GM21423 (cell line): Measurements from ENCODE around the gene PPP1R18.
"Not testable (repeated sequence)": the region's sequence is repeated elsewhere in the genome, so short reads cannot be mapped to it uniquely, and the experiment has no call there.

ENCODE experiments used
- ATAC-seq: cut with Tn5 transposase; IDR thresholded peaks from one replicate; pipeline ENCODE4 v1.9.1; 2021; ENCODE audit warnings: mild to moderate bottlenecking, moderate library complexity; ENCODE audit not compliant: unreplicated experiment

Gene PPP1R18

GRCh38 chr6:30686009-30686907, at the start of gene PPP1R18:
Gene PPP1R18 (minus strand): TSS chr6:30686645. CDS start chr6:30686018, 627 bp downstream.
- ATAC-seq: no peak

DNA sequence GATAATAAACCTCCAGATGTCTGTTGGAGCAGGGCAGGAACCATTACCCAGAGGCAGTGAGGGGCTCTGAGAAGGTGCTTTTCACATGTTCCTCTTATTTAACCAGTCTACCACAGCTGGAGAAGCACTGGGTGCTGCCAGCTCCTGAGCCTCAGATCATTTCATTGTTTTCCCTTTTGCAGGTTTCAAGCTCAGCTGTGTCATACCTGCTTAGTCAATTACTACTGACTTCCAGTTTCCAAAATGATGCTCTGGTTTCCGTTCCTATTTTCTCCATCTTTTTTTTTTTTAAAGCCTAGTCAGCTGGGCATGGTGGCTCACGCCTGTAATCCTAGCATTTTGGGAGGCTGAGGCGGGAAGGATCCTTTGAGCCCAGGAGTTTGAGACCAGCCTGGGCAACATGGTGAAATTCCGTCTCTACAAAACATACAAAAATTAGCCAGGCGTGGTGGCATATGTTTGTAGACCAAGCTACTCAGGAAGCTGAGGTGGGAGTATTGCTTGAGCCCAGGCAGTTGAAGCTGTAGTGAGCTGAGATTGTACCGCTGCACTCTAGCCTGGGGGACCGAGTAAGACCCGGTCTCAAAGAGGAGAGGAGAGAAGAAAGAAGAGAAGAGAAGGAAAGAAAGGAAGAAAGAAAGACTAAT, 49.3 kb upstream of the PPP1R18 start:
- no peak for ATAC-seq

- no peak for ATAC-seq
Observed at GRCh38 chr6:30732237-30732943, 45.9 kb upstream of the PPP1R18 start.

DNA sequence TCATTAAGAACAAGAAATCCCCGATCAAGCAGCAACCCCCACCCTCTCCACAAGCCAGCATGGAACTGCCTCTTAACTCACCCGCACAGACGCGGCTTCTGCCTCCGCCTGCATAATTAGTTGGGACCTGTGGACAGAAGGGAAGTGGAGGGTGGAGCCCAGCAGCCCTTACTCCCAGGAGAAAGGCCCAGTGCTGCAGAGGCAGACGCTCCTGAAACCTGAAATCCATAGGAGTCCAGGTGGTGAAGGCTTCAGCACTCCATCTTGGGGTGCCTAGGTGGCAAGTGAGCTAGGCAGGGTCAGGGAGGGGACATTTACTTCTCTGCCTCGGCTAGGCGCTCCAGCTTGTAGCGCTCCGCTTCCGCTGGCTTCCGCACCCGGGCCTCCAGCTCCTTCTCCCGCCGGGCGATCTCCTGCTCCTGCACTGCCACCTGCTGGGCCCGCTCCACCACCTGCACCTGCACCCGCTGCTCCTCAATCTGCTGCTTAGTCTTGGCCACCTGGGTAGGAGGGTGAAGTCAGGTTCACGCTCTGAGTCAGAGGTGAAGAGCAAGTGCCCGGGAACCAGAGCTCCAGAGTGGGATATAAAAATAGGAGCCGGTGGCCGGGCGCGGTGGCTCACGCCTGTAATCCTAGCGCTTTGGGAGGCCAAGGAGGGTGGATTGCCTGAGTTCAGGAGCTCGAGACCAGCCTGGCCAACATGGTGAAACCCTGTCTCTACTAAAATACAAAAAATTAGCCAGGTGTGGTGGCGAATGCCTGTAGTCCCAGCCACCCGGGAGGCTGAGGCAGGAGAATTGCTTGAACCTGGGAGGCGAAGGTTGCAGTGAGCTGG, 44.4 kb upstream of the PPP1R18 start:
- peak; percentile 53 for ATAC-seq

GRCh38 chr6:30727920-30728553, 41.6 kb upstream of the PPP1R18 start:
- ATAC-seq: no peak

- no peak for ATAC-seq
Observed at GRCh38 chr6:30726506-30727413, 40.3 kb upstream of the PPP1R18 start.

DNA sequence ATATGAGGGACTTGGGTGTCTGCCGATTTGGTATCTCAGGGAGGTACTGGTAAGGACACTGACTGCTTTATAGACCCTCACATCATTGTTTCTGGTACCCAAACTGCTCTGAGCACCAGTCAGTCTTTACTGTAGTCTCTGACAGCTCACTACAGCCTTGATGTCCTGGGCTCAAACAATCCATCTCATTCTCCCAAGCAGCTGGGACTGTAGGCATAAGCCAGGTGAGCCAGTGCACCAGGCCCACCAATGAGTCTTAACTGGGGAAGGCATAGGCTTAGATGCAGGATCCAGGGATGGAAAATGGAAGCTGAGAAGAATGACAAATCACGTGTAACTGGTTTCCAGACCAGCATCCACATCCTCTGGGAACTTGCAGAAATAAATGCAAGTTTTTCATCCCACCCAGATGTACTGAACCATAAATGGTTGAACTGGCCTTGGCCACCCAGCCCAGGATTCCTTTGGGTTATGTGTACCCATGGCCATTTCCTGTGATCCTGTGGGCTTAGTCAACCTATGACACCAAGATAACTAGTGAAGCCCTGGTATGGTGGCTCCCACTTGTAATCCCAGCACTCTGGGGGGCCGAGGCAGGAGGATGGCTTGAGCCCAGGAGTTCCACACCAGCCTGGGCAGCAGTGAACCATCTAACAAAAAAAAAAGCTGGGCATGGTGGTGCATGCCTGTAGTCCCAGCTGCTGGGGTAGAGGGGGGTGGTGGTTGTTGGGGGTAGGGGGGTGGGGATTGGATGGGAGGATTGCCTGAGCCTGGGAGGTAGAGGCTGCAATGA, 39.5 kb upstream of the PPP1R18 start:
- ATAC-seq: no peak

- ATAC-seq: no peak
Observed at GRCh38 chr6:30724906-30725667, 38.6 kb upstream of the PPP1R18 start.

GRCh38 chr6:30723843-30724741, 37.6 kb upstream of the PPP1R18 start:
- not testable (repeated sequence) for ATAC-seq

GRCh38 chr6:30723159-30723842, 36.9 kb upstream of the PPP1R18 start:
- not testable (repeated sequence) for ATAC-seq

DNA sequence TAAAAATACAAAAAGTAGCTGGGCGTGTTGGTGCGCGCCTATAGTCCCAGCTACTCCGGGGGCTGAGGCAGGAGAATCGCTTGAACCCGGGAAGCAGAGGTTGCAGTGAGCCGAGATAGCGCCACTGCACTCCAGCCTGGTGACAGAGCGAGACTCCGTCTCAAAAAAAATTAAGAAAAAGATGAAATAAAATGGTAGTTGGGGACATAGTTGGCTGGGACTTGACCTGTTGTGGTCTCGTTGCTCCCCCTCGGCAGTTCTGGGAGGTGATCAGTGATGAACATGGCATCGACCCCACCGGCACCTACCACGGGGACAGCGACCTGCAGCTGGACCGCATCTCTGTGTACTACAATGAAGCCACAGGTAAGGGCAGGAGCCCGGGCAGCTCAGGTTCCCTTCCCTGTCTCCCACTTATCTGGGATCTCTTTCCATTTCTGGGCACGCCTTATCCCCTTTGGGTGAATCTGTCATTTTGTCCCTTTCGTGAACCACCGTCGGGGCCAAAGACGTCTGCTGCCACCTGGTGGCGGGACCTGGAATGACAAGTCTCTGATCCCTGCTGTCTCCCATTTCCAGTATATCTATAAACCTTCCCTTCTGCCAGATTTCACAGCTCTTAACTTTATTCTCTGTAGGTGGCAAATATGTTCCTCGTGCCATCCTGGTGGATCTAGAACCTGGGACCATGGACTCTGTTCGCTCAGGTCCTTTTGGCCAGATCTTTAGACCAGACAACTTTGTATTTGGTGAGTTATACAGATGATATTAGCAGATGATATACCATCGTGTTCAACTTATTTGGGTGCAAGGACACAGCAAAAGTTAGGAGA, 36.1 kb upstream of the PPP1R18 start:
- no peak for ATAC-seq

- ATAC-seq: not testable (repeated sequence)
Observed at GRCh38 chr6:30722025-30722279, 35.5 kb upstream of the PPP1R18 start.

- peak; percentile 25 for ATAC-seq
Observed at GRCh38 chr6:30721198-30722024, 35.0 kb upstream of the PPP1R18 start.

DNA sequence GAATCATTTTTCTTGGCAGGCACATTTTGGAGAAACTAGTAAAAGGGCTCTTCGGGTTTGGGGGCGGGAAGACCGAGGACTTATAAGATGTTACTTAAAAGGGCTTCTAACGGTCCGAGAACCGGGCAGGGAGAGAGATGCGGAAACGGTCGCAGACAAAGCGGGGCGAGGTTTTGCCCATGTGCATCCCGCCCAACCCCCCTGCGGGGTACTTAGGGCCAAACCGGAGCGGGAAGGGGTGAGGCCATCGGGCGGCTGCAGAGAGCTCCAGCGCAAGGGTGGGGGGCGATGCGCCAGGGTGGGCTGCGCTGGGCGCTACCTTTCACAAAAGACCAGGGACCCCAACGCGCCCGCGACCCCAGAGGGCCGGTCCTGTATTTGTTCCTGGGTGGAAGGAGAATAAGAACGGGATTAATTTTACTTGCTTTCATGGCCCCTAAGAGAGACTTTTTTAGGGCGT, 34.3 kb upstream of the PPP1R18 start:
- no peak for ATAC-seq
